ENCODE measurements around the gene HSF5.

- no peak for TF ChIP-seq CTCF (IDR thresholded peaks at IDR 0.05)
- no peak for TF ChIP-seq POLR2A (IDR thresholded peaks at IDR 0.05)
- TF ChIP-seq EP300 (IDR thresholded peaks at IDR 0.05): no peak
- no peak for TF ChIP-seq POLR2AphosphoS5 (IDR thresholded peaks at IDR 0.05)
Measured at GRCh38 chr17:58492238-58493121, 4.3 kb upstream of the HSF5 start.

Data from suprapubic skin (tissue), 4 donors.